C4-2B (cell line): ENCODE data around the gene IRF8.

Experiments
- H3K27ac ChIP-seq: fragments of 450-650 bp; 2 replicates; pipeline ENCODE4 v1.5.1; 2017
- CTCF ChIP-seq: fragments of 450-650 bp; conservative IDR thresholded peaks from 2 replicates; pipeline ENCODE4 v1.5.1; 2017; ENCODE audit warnings: mild to moderate bottlenecking
- ZFX ChIP-seq: fragments of 450-650 bp; IDR thresholded peaks from 2 replicates; pipeline ENCODE4 v1.6.1; 2017

IRF8 gene

GRCh38 chr16:85900027-85900792 is 1.2 kb downstream of the IRF8 start:
- H3K27ac ChIP-seq: no peak overlapping the region
- TF ChIP-seq ZFX (no peak), CTCF (no peak)

DNA sequence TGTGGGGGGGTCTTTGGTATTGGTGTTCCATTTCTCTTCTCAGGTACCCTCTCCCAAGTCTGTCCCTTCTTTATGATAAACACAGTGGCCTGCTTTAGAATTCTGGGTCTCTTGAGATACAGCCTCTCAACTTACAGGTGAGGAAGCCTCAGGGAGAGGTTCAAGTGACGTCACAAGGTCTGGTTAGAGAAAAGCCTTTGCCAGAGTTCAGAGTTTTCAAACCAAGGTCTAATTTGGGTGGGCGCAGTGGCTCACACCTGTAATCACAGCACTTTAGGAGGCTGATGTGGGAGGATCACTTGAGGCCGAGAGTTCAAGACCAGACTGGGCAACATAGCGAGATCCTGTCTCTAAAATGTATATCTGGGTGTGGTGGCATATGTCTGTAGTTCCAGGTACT is 2.1 kb downstream of the IRF8 start:
- no peak overlapping the region for H3K27ac ChIP-seq
- TF ChIP-seq ZFX: no peak
- no peak for TF ChIP-seq CTCF

DNA sequence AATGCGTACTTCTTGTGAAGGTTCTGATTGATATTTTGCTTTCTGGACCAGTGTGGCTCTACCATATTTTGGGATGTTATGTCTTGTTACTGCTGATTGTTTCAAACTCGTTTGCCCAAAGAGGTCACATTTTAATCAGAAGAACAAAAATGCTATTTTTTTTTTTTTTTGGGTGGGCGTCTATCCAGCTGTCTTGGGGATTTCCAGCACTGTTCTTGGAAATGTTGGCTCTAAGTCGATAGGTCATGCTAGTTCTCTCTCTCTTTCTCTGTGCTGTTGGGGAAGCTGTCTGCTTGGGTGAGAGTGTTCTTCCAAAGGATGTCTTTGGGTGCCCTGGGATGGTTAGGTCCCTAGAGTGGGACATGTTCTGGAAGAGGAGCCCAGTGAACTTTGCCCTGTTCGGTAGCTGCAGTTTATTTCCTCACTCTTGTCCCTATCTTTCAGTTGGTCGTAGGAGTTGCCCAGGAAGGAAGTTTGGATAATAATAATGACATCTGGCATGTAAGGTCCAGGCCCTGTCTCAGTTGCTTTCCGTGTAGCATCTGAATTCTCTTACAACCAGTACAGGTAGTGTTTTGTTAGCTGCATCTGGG is 2.9 kb downstream of the IRF8 start:
- TF ChIP-seq CTCF (no peak), ZFX (no peak)
- no peak overlapping the region for H3K27ac ChIP-seq

DNA sequence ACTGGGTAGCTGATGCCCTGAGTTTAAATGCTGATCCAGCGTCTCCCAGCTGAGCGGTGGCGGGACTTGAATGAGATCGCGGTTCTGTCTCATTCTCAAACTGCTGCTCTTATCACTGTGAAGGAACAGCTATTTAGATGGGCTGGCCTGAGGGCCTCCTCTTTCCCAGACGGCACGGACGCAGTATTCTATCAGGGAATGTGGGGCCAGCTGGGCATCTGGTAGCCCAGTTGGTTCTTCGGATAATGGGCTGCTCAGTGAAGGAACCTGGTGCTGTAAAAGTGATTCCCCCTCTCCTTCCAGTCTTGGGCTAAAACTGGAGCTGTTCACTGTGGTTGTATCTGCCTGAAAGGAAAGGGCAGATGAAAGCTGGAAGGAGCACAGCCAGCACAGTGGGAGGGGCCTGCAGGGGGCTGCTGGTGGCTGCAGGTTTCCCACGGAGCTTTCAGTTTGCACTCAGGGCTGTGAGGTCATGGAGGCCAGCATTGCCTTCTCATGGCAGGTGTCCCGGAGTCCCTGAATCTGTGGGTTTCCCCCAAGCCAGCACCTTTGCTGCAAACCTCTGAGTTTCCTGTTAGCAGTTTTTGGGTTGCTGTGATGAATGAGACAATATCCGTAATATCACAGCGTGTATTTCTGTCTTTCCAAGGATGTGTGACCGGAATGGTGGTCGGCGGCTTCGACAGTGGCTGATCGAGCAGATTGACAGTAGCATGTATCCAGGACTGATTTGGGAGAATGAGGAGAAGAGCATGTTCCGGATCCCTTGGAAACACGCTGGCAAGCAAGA is 3.6 kb downstream of the IRF8 start:
- no peak for TF ChIP-seq CTCF
- no peak for TF ChIP-seq ZFX
- no peak overlapping the region for H3K27ac ChIP-seq

GRCh38 chr16:85903559-85903958 is 4.6 kb downstream of the IRF8 start:
- TF ChIP-seq ZFX (no peak), CTCF (no peak)
- H3K27ac ChIP-seq: no peak overlapping the region

- no peak overlapping the region for H3K27ac ChIP-seq
- no peak for TF ChIP-seq ZFX
- TF ChIP-seq CTCF: no peak
Measured at GRCh38 chr16:85905110-85906095, 6.4 kb downstream of the IRF8 start.
